Measurements from ENCODE around the gene LAMA2. TPM values are rescaled to one million over a fixed set of nuclear protein-coding genes. Genes with fewer than 3 reads are reported as not detected.

The LAMA2 gene
- total and polyA plus RNA-seq, 2 of the 13 experiments (the other 11 are each of a cell fraction or from before 2014, with no cell fraction given) = 0.11 to 0.28 TPM

DNA sequence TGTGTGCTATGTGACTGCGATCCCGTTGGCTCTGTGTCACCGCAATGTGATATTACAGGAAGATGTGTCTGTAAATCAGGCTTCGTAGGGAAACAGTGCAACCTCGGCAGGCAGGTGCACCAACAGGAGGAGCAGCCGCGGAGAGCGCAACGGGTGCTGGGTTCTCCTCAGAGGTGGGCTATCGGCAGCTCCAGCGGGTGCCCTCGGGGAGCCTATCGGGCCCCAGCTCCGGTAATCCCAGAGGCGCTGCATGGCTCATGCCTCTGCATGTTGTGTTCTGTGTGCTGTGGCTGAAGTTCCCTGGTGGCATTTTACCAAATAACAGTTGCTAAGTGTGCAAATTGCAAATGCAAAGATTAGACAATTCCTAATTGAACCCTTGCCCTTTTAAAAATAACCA is 409.9 kb downstream of the LAMA2 start:
- BruUV-seq (replicated peaks) = no TSS peak
- H3K4me3 ChIP-seq (replicated peaks in 1 of 3; ENCODE audit: insufficient read depth in 1 of 3, low read depth in 2 of 3, low read length in 3 of 3) = no peak overlapping the region
- H3K9ac ChIP-seq (ENCODE audit: insufficient read depth, low read depth, low read length) = no peak overlapping the region
- ATAC-seq (no peak), DNase-seq (ENCODE audit: low spot score) (no peak), FAIRE-seq (no peak)
- POLR2A ChIA-PET = no interaction called here
- no peak for TF ChIP-seq ARNT (IDR thresholded peaks at IDR 0.05)
- TF ChIP-seq, protein P1, sequence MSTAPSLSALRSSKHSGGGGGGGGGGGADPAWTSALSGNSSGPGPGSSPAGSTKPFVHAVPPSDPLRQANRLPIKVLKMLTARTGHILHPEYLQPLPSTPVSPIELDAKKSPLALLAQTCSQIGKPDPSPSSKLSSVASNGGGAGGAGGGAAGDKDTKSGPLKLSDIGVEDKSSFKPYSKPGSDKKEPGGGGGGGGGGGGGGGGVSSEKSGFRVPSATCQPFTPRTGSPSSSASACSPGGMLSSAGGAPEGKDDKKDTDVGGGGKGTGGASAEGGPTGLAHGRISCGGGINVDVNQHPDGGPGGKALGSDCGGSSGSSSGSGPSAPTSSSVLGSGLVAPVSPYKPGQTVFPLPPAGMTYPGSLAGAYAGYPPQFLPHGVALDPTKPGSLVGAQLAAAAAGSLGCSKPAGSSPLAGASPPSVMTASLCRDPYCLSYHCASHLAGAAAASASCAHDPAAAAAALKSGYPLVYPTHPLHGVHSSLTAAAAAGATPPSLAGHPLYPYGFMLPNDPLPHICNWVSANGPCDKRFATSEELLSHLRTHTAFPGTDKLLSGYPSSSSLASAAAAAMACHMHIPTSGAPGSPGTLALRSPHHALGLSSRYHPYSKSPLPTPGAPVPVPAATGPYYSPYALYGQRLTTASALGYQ (CRISPR knock-in tag; IDR thresholded peaks at IDR 0.05) = no peak
- TF ChIP-seq, protein P2, sequence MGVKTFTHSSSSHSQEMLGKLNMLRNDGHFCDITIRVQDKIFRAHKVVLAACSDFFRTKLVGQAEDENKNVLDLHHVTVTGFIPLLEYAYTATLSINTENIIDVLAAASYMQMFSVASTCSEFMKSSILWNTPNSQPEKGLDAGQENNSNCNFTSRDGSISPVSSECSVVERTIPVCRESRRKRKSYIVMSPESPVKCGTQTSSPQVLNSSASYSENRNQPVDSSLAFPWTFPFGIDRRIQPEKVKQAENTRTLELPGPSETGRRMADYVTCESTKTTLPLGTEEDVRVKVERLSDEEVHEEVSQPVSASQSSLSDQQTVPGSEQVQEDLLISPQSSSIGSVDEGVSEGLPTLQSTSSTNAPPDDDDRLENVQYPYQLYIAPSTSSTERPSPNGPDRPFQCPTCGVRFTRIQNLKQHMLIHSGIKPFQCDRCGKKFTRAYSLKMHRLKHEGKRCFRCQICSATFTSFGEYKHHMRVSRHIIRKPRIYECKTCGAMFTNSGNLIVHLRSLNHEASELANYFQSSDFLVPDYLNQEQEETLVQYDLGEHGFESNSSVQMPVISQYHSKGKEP (CRISPR knock-in tag; IDR thresholded peaks at IDR 0.05) = no peak
- no peak for TF ChIP-seq ZNF180 (CRISPR knock-in tag; IDR thresholded peaks at IDR 0.05; ENCODE audit: borderline replicate concordance, low read depth)
- no peak for TF ChIP-seq SKI (IDR thresholded peaks at IDR 0.05; ENCODE audit: partially characterized antibody)
- no peak for TF ChIP-seq SAFB2 (CRISPR knock-in tag; IDR thresholded peaks at IDR 0.05; ENCODE audit: borderline replicate concordance, low read depth)
- no peak for TF ChIP-seq ZBTB20 (CRISPR knock-in tag; IDR thresholded peaks at IDR 0.05; ENCODE audit: borderline replicate concordance, low read depth)
- no peak for TF ChIP-seq MED8 (CRISPR knock-in tag; IDR thresholded peaks at IDR 0.05; ENCODE audit: insufficient replicate concordance)
- TF ChIP-seq, protein P3, sequence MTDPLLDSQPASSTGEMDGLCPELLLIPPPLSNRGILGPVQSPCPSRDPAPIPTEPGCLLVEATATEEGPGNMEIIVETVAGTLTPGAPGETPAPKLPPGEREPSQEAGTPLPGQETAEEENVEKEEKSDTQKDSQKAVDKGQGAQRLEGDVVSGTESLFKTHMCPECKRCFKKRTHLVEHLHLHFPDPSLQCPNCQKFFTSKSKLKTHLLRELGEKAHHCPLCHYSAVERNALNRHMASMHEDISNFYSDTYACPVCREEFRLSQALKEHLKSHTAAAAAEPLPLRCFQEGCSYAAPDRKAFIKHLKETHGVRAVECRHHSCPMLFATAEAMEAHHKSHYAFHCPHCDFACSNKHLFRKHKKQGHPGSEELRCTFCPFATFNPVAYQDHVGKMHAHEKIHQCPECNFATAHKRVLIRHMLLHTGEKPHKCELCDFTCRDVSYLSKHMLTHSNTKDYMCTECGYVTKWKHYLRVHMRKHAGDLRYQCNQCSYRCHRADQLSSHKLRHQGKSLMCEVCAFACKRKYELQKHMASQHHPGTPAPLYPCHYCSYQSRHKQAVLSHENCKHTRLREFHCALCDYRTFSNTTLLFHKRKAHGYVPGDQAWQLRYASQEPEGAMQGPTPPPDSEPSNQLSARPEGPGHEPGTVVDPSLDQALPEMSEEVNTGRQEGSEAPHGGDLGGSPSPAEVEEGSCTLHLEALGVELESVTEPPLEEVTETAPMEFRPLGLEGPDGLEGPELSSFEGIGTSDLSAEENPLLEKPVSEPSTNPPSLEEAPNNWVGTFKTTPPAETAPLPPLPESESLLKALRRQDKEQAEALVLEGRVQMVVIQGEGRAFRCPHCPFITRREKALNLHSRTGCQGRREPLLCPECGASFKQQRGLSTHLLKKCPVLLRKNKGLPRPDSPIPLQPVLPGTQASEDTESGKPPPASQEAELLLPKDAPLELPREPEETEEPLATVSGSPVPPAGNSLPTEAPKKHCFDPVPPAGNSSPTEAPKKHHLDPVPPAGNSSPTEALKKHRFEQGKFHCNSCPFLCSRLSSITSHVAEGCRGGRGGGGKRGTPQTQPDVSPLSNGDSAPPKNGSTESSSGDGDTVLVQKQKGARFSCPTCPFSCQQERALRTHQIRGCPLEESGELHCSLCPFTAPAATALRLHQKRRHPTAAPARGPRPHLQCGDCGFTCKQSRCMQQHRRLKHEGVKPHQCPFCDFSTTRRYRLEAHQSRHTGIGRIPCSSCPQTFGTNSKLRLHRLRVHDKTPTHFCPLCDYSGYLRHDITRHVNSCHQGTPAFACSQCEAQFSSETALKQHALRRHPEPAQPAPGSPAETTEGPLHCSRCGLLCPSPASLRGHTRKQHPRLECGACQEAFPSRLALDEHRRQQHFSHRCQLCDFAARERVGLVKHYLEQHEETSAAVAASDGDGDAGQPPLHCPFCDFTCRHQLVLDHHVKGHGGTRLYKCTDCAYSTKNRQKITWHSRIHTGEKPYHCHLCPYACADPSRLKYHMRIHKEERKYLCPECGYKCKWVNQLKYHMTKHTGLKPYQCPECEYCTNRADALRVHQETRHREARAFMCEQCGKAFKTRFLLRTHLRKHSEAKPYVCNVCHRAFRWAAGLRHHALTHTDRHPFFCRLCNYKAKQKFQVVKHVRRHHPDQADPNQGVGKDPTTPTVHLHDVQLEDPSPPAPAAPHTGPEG (CRISPR knock-in tag; IDR thresholded peaks at IDR 0.05) = no peak
- TF ChIP-seq ZNF672 (CRISPR knock-in tag; IDR thresholded peaks at IDR 0.05) = no peak
- TF ChIP-seq MEF2D (CRISPR knock-in tag; IDR thresholded peaks at IDR 0.05) = no peak
- TF ChIP-seq ZNF720 (CRISPR knock-in tag; IDR thresholded peaks at IDR 0.05) = no peak
- no peak for TF ChIP-seq ZNF30 (CRISPR knock-in tag; IDR thresholded peaks at IDR 0.05)
- TF ChIP-seq, protein P4, sequence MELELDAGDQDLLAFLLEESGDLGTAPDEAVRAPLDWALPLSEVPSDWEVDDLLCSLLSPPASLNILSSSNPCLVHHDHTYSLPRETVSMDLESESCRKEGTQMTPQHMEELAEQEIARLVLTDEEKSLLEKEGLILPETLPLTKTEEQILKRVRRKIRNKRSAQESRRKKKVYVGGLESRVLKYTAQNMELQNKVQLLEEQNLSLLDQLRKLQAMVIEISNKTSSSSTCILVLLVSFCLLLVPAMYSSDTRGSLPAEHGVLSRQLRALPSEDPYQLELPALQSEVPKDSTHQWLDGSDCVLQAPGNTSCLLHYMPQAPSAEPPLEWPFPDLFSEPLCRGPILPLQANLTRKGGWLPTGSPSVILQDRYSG (CRISPR knock-in tag; IDR thresholded peaks at IDR 0.05) = no peak
- in situ Hi-C loops (cut with HindIII; ENCODE audit: extremely low pct_ligation_motif_present, low pct_unique_long_range_greater_than_20kb) = no loop called here
- no peak overlapping the region for H3K4me2 ChIP-seq (ENCODE audit: low read depth, low read length)
- intact Hi-C loops (cut with micrococcal nuclease; ENCODE audit: unreplicated experiment) = no loop called here
- H3K4me1 ChIP-seq (ENCODE audit: insufficient read depth, low read length) = no peaks in the 10 kb centered on the region
- H3K79me2 ChIP-seq (ENCODE audit: insufficient read depth, low read length) = no peaks in the 10 kb centered on the region
- H3K36me3 ChIP-seq (replicated peaks in 1 of 2; ENCODE audit: control insufficient read depth in 1 of 2, insufficient read depth in 2 of 2, low read length in 2 of 2) = no peaks in the 10 kb centered on the region
- no peaks in the 10 kb centered on the region for H4K20me1 ChIP-seq (ENCODE audit: insufficient read depth, low read length)
- no peak overlapping the region for H3K27ac ChIP-seq (ENCODE audit: extremely low read length, insufficient read depth, low read length)
- CTCF ChIA-PET (ENCODE audit: low intra/inter-chr PET ratio, low total read pairs) = no interaction called here
- H3K27me3 ChIP-seq (ENCODE audit: control insufficient read depth in 1 of 2, insufficient read depth in 2 of 2, low read length in 2 of 2) = 0 out of 5 replicates have a peak, but pooled peaks cover 0 to 5% of the 10 kb centered on the region in 2 experiments
- WGBS (ENCODE audit: low lambda C conversion rate) = 49% methylated on average over 15 of the region's 15 CpGs
- H2AFZ ChIP-seq (ENCODE audit: low read length) = no peak overlapping the region
- no peaks in the 10 kb centered on the region for H3K9me3 ChIP-seq (ENCODE audit: low read length)

Measured in HepG2 (cell line).